ENCODE measurements around the gene UBE3C. TPM values are rescaled to one million over a fixed set of nuclear protein-coding genes. Genes with fewer than 3 reads are reported as not detected.

The UBE3C gene
- total and polyA plus RNA-seq, 2 donors (not counting 3 experiments of a cell fraction or from before 2014, with no cell fraction given), result 45.1 to 77.3 TPM

DNA sequence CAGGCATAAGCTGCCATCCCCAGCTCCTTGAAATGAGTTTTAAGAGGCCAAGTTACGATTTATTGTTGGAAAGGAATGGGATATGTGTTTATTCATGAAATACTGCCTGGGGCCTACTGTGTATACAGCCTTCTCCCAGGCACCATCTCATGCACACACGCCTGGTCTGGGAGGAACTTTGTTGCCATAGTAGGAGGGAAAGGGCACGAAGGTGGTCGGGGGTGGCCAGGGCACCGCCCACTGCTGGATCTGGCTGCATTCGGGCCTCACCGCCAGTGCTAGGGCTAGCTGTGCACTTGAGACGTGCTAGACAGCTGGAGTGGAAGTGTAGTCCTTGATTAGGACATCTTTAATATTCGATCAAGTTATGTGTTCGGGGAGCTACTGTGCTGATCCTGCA is 84.0 kb downstream of the UBE3C start:
- Histone ChIP-seq H3K9me1 (replicated peaks; ENCODE audit: control insufficient read depth, extremely low read depth, insufficient read depth, low read length) (no peaks in the 10 kb centered on the region), H2AFZ (ENCODE audit: low read depth, low read length) (no peak overlapping the region), H3K27ac (ENCODE audit: insufficient read depth, low read depth, low read length) (no peak overlapping the region), H3K4me3 (replicated peaks in 1 of 3; ENCODE audit: insufficient read depth in 1 of 3, low read depth in 1 of 3, low read length in 3 of 3) (no peak overlapping the region), H3K9me3 (replicated peaks; ENCODE audit: control insufficient read depth, insufficient read depth, low read length) (no peaks in the 10 kb centered on the region), H3K4me2 (ENCODE audit: insufficient read depth, low read length) (no peak overlapping the region), H3K79me2 (ENCODE audit: control insufficient read depth, insufficient read depth, low read length) (no peaks in the 10 kb centered on the region), H3K9ac (replicated peaks; ENCODE audit: extremely low read depth, insufficient read depth, low read length) (no peak overlapping the region), H3K36me3 (ENCODE audit: control insufficient read depth in 2 of 2, extremely low read depth in 1 of 2, insufficient read depth in 2 of 2, low read length in 2 of 2) (peaks cover 13 to 16% of the 10 kb centered on the region in 2 experiments), H3K4me1 (ENCODE audit: control insufficient read depth, extremely low read depth, insufficient read depth, low read length) (no peaks in the 10 kb centered on the region), H3K27me3 (ENCODE audit: control insufficient read depth in 2 of 2, insufficient read depth in 2 of 2, low read length in 2 of 2) (no peaks in the 10 kb centered on the region), H4K20me1 (replicated peaks; ENCODE audit: control insufficient read depth, extremely low read depth, insufficient read depth, low read length) (no peaks in the 10 kb centered on the region)
- TF ChIP-seq POLR2AphosphoS5 (IDR thresholded peaks at IDR 0.05; ENCODE audit: insufficient read depth, low read depth, low read length) (no peak), JUN (IDR thresholded peaks at IDR 0.05; ENCODE audit: borderline replicate concordance, insufficient read depth, insufficient read length, low read depth) (no peak), FOS (IDR thresholded peaks at IDR 0.05; ENCODE audit: borderline replicate concordance, insufficient read depth, low read length) (no peak), MYC (IDR thresholded peaks at IDR 0.05; ENCODE audit: low read depth, low read length) (no peak), POLR2A (IDR thresholded peaks at IDR 0.05; ENCODE audit: low read depth, low read length) (no peak)
- TF ChIP-seq, protein P1, sequence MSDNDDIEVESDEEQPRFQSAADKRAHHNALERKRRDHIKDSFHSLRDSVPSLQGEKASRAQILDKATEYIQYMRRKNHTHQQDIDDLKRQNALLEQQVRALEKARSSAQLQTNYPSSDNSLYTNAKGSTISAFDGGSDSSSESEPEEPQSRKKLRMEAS (IDR thresholded peaks at IDR 0.05; ENCODE audit: insufficient read depth, insufficient read length), result no peak
- no TSS peak for BruUV-seq (replicated peaks)
- no peak for FAIRE-seq
- CTCF ChIA-PET, result interaction anchor here (1.2 kb wide), 1 partner anchor 11 kb away, joined by 3 read pairs; no protein-coding TSS in a partner anchor
- POLR2A ChIA-PET, result no interaction called here
- dilution Hi-C loops (cut with MboI; ENCODE audit: extremely low pct_ligation_motif_present, low sequenced_read_pairs) (no loop called here), intact Hi-C loops (cut with micrococcal nuclease) (no loop called here)
- DNase-seq (ENCODE audit: low read depth, low spot score), result no peak

DNA sequence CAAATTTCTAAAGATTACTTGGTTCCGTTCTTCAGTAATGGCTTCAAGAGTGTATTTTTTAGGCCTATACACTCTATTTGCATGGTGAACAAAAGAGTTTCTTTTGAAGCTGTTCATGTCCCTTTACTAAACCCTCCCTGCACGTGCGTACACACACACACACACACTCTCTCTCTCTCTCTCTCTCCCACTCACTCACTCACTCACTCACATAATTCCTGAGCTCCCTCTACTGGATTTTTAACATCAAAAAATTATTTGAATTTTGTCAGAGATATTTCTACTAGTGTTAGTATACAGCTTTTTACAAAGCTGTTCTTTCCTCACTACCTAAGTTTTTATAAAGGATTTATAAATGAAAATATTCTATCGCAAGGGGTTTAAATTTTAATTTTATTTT is 85.9 kb downstream of the UBE3C start:
- DNase-seq (ENCODE audit: low read depth, low spot score), result peak; percentile 25
- no peak overlapping the region for H3K27ac ChIP-seq (ENCODE audit: insufficient read depth, low read depth, low read length)
- no peak overlapping the region for H3K4me3 ChIP-seq (replicated peaks in 1 of 3; ENCODE audit: insufficient read depth in 1 of 3, low read depth in 1 of 3, low read length in 3 of 3)
- H3K9me3 ChIP-seq (replicated peaks; ENCODE audit: control insufficient read depth, insufficient read depth, low read length), result no peaks in the 10 kb centered on the region
- intact Hi-C loops (cut with micrococcal nuclease) (no loop called here), dilution Hi-C loops (cut with MboI; ENCODE audit: extremely low pct_ligation_motif_present, low sequenced_read_pairs) (no loop called here)
- H3K36me3 ChIP-seq (ENCODE audit: control insufficient read depth in 2 of 2, extremely low read depth in 1 of 2, insufficient read depth in 2 of 2, low read length in 2 of 2), result peaks cover 11 to 13% of the 10 kb centered on the region in 2 experiments
- no peaks in the 10 kb centered on the region for H3K9me1 ChIP-seq (replicated peaks; ENCODE audit: control insufficient read depth, extremely low read depth, insufficient read depth, low read length)
- H3K79me2 ChIP-seq (ENCODE audit: control insufficient read depth, insufficient read depth, low read length), result no peaks in the 10 kb centered on the region
- H3K27me3 ChIP-seq (ENCODE audit: control insufficient read depth in 2 of 2, insufficient read depth in 2 of 2, low read length in 2 of 2), result no peaks in the 10 kb centered on the region
- TF ChIP-seq, protein P1 (IDR thresholded peaks at IDR 0.05; ENCODE audit: insufficient read depth, insufficient read length), result no peak
- TF ChIP-seq POLR2A (IDR thresholded peaks at IDR 0.05; ENCODE audit: low read depth, low read length), result no peak
- TF ChIP-seq EZH2 (IDR thresholded peaks at IDR 0.05; ENCODE audit: borderline replicate concordance, low read depth, low read length, severe bottlenecking), result no peak
- TF ChIP-seq JUN (IDR thresholded peaks at IDR 0.05; ENCODE audit: borderline replicate concordance, insufficient read depth, insufficient read length, low read depth), result no peak
- no peak for TF ChIP-seq MYC (IDR thresholded peaks at IDR 0.05; ENCODE audit: low read depth, low read length)
- TF ChIP-seq POLR2AphosphoS5 (IDR thresholded peaks at IDR 0.05; ENCODE audit: insufficient read depth, low read depth, low read length), result no peak
- no peak for TF ChIP-seq GATA2 (IDR thresholded peaks at IDR 0.05; ENCODE audit: insufficient read depth, insufficient read length, low read depth, low read length)
- TF ChIP-seq FOS (IDR thresholded peaks at IDR 0.05; ENCODE audit: borderline replicate concordance, insufficient read depth, low read length), result no peak
- TF ChIP-seq, protein P2, sequence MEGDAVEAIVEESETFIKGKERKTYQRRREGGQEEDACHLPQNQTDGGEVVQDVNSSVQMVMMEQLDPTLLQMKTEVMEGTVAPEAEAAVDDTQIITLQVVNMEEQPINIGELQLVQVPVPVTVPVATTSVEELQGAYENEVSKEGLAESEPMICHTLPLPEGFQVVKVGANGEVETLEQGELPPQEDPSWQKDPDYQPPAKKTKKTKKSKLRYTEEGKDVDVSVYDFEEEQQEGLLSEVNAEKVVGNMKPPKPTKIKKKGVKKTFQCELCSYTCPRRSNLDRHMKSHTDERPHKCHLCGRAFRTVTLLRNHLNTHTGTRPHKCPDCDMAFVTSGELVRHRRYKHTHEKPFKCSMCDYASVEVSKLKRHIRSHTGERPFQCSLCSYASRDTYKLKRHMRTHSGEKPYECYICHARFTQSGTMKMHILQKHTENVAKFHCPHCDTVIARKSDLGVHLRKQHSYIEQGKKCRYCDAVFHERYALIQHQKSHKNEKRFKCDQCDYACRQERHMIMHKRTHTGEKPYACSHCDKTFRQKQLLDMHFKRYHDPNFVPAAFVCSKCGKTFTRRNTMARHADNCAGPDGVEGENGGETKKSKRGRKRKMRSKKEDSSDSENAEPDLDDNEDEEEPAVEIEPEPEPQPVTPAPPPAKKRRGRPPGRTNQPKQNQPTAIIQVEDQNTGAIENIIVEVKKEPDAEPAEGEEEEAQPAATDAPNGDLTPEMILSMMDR (IDR thresholded peaks at IDR 0.05; ENCODE audit: extremely low read depth in 1 of 2, insufficient read depth in 1 of 2, low read depth in 1 of 2, low read length in 2 of 2), result no peak
- no peak overlapping the region for H3K9ac ChIP-seq (replicated peaks; ENCODE audit: extremely low read depth, insufficient read depth, low read length)
- H4K20me1 ChIP-seq (replicated peaks; ENCODE audit: control insufficient read depth, extremely low read depth, insufficient read depth, low read length), result no peaks in the 10 kb centered on the region
- CTCF ChIA-PET, result interaction anchor here (1.1 kb wide), 2 partner anchors 14 to 25 kb away, joined by 3 to 4 read pairs; no protein-coding TSS in a partner anchor
- H2AFZ ChIP-seq (ENCODE audit: low read depth, low read length), result no peak overlapping the region
- no peak for FAIRE-seq
- no peaks in the 10 kb centered on the region for H3K4me1 ChIP-seq (ENCODE audit: control insufficient read depth, extremely low read depth, insufficient read depth, low read length)
- POLR2A ChIA-PET, result no interaction called here
- no peak overlapping the region for H3K4me2 ChIP-seq (ENCODE audit: insufficient read depth, low read length)
- BruUV-seq (replicated peaks), result no TSS peak

Data from endothelial cell of umbilical vein (primary cell).